ENCODE results near the gene CCS.

GRCh38 chr11:66604155-66604554, 11.2 kb downstream of the CCS start:
- TF ChIP-seq PRDM10 (tag by site-specific recombination; IDR thresholded peaks at IDR 0.05) (no peak), CTCF (tag by site-specific recombination; IDR thresholded peaks at IDR 0.05) (no peak), ZFHX2 (tag by site-specific recombination; conservative IDR thresholded peaks at IDR 0.05) (no peak), YY1 (tag by site-specific recombination; IDR thresholded peaks at IDR 0.05) (no peak), ZNF664 (tag by site-specific recombination; IDR thresholded peaks at IDR 0.05) (no peak), ZNF23 (tag by site-specific recombination; IDR thresholded peaks at IDR 0.05; ENCODE audit: borderline replicate concordance) (no peak), ZSCAN16 (tag by site-specific recombination; IDR thresholded peaks at IDR 0.05) (no peak), ZNF701 (tag by site-specific recombination; IDR thresholded peaks at IDR 0.05) (no peak)
- TF ChIP-seq, protein P1, sequence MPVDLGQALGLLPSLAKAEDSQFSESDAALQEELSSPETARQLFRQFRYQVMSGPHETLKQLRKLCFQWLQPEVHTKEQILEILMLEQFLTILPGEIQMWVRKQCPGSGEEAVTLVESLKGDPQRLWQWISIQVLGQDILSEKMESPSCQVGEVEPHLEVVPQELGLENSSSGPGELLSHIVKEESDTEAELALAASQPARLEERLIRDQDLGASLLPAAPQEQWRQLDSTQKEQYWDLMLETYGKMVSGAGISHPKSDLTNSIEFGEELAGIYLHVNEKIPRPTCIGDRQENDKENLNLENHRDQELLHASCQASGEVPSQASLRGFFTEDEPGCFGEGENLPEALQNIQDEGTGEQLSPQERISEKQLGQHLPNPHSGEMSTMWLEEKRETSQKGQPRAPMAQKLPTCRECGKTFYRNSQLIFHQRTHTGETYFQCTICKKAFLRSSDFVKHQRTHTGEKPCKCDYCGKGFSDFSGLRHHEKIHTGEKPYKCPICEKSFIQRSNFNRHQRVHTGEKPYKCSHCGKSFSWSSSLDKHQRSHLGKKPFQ (tag by site-specific recombination; IDR thresholded peaks at IDR 0.05), result no peak
